NCI-H2081 treated with DMSO at 0.1 percent for 48 hours (cell line): ENCODE measurements around the gene TMA7.

Source experiments
- DNase-seq: peaks from one replicate; lab custom pipeline; 2025; lab: John Stamatoyannopoulos, UW

The TMA7 gene

GRCh38 chr3:48423241-48423882 lies 16.7 kb upstream of the TMA7 start:
- DNase-seq, result no peak

- DNase-seq, result no peak
These were observed 16.0 kb upstream of the TMA7 start for GRCh38 chr3:48423883-48424695.

GRCh38 chr3:48425281-48425812 lies 14.7 kb upstream of the TMA7 start:
- no peak for DNase-seq

- DNase-seq, result no peak
These were observed 13.6 kb upstream of the TMA7 start for GRCh38 chr3:48426401-48426909.

- DNase-seq, result no peak
These were observed 13.0 kb upstream of the TMA7 start for GRCh38 chr3:48426944-48427629.

GRCh38 chr3:48427630-48427962 lies 12.5 kb upstream of the TMA7 start:
- no peak for DNase-seq

- DNase-seq, result no peak
These were observed 11.9 kb upstream of the TMA7 start for GRCh38 chr3:48428088-48428571.

GRCh38 chr3:48428572-48429316 lies 11.3 kb upstream of the TMA7 start:
- no peak for DNase-seq

- DNase-seq, result peak; percentile 38
These were observed 10.6 kb upstream of the TMA7 start for GRCh38 chr3:48429317-48429959.

GRCh38 chr3:48429960-48430707 lies 9.9 kb upstream of the TMA7 start, which contains the start of gene PLXNB1:
Gene PLXNB1 (minus strand): TSS chr3:48430086. CDS start chr3:48424611, 5,475 bp downstream.
- peak; percentile 20 for DNase-seq

GRCh38 chr3:48430708-48431101 lies 9.4 kb upstream of the TMA7 start:
- no peak for DNase-seq

- no peak for DNase-seq
These were observed 8.6 kb upstream of the TMA7 start for GRCh38 chr3:48431224-48432029.

- DNase-seq, result no peak
These were observed 7.4 kb upstream of the TMA7 start for GRCh38 chr3:48432411-48433371.

- no peak for DNase-seq
These were observed 6.5 kb upstream of the TMA7 start for GRCh38 chr3:48433472-48434118.

GRCh38 chr3:48434591-48435222 lies 5.3 kb upstream of the TMA7 start:
- no peak for DNase-seq

- DNase-seq, result no peak
These were observed 4.8 kb upstream of the TMA7 start for GRCh38 chr3:48435223-48435595.

GRCh38 chr3:48435774-48436476 lies 4.1 kb upstream of the TMA7 start:
- no peak for DNase-seq
